ENCODE data around the gene STUB1.

The STUB1 gene

DNA sequence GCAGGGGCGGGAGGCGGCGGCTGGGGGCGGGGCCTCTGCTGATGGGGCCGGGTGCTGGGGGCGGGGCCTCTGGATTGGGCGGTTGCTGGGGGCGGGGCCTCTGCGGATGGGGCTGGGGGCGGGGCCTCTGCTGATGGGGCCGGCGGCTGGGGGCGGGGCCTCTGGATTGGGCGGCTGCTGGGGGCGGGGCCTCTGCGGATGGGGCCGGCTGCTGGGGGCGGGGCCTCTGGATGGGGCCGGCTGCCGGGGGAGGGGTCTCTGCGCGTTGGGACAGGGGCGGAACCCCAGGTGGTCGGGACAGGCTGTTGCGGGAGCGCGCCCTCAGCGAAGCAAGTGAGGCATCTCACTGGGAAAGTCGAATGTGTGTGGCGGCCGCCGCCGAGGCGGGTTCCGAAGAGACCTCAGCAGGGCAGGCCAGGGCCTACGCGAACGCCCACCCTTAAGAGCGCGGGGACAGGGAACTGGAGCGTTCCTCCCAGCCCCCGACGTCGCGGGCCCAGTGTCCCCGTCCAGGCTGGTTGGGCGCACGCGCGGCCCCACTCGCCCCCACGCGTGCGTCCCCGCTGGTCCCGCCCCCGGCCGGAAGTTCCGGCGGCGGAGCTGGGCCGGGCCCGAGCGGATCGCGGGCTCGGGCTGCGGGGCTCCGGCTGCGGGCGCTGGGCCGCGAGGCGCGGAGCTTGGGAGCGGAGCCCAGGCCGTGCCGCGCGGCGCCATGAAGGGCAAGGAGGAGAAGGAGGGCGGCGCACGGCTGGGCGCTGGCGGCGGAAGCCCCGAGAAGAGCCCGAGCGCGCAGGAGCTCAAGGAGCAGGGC is at the start of gene STUB1:
Gene STUB1 (plus strand): TSS at position 597 of the 811 bp plus-strand sequence. CDS start 116 bp downstream, at position 713.
- FAIRE-seq = no peak

GRCh38 chr16:630815-631405 is 49.3 kb upstream of the STUB1 start, which contains the start of gene WFIKKN1:
Gene WFIKKN1 (plus strand): TSS chr16:630985. CDS start chr16:631254, 269 bp downstream.
- FAIRE-seq = no peak

DNA sequence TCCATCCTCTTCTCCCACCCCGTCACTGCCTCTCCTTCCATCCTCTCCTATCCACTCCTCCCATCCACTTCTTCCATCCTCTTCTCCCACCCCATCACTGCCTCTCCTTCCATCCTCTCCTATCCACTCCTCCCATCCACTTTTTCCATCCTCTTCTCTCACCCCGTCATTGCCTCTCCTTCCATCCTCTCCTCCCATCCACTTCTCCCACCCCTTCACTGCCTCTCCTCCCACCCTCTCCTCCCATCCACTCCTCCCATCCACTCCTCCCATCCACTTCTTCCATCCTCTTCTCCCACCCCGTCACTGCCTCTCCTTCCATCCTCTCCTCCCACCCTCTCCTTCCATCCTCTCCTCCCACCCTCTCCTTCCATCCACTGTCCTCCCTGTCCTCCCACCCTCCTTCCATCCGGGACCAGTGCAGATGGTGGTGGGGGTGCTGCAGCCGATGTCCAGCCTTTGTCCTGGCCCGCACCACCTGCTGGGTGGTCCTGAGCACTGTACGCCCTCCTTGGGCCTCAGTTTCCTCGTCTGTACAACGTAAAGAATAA is 48.3 kb upstream of the STUB1 start:
- no peak for FAIRE-seq

DNA sequence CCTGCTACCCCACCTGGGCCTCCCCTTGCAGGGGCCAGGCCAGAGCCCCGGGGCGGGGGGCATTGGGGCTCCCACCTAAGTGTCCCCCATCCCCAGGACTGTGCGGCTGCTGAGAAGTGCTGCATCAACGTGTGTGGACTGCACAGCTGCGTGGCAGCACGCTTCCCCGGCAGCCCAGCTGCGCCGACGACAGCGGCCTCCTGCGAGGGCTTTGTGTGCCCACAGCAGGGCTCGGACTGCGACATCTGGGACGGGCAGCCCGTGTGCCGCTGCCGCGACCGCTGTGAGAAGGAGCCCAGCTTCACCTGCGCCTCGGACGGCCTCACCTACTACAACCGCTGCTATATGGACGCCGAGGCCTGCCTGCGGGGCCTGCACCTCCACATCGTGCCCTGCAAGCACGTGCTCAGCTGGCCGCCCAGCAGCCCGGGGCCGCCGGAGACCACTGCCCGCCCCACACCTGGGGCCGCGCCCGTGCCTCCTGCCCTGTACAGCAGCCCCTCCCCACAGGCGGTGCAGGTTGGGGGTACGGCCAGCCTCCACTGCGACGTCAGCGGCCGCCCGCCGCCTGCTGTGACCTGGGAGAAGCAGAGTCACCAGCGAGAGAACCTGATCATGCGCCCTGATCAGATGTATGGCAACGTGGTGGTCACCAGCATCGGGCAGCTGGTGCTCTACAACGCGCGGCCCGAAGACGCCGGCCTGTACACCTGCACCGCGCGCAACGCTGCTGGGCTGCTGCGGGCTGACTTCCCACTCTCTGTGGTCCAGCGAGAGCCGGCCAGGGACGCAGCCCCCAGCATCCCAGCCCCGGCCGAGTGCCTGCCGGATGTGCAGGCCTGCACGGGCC is 47.5 kb upstream of the STUB1 start:
- FAIRE-seq = no peak

- FAIRE-seq = no peak
These were observed 46.7 kb upstream of the STUB1 start for GRCh38 chr16:633336-634050.

GRCh38 chr16:634051-634670 is 46.0 kb upstream of the STUB1 start:
- FAIRE-seq = no peak

DNA sequence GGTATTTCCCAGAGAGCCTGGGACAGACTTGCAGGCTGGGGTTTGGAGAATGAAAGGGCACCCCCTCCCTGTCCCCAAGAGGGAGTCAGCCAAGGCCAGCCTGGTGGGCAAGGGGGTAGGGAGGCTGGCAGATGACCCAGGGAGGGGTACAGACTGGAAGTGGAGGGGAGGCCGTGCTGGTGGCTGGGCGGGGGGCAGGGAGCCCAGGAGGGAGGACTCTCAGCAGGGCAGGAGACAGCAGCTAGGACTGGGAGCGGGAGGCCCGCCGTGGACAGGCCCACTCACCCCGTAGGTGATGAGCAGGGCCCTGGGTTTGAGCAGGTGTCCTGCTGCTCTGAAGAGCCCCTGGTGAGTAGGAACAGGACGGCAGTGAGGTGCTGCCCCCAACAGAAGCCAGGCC is 45.2 kb upstream of the STUB1 start:
- no peak for FAIRE-seq

GRCh38 chr16:635573-636205 is 44.5 kb upstream of the STUB1 start:
- no peak for FAIRE-seq

GRCh38 chr16:636206-637080 is 43.8 kb upstream of the STUB1 start, which contains the start of gene METTL26:
Gene METTL26 (minus strand): TSS chr16:636305. CDS start chr16:636290, 15 bp downstream.
- no peak for FAIRE-seq

DNA sequence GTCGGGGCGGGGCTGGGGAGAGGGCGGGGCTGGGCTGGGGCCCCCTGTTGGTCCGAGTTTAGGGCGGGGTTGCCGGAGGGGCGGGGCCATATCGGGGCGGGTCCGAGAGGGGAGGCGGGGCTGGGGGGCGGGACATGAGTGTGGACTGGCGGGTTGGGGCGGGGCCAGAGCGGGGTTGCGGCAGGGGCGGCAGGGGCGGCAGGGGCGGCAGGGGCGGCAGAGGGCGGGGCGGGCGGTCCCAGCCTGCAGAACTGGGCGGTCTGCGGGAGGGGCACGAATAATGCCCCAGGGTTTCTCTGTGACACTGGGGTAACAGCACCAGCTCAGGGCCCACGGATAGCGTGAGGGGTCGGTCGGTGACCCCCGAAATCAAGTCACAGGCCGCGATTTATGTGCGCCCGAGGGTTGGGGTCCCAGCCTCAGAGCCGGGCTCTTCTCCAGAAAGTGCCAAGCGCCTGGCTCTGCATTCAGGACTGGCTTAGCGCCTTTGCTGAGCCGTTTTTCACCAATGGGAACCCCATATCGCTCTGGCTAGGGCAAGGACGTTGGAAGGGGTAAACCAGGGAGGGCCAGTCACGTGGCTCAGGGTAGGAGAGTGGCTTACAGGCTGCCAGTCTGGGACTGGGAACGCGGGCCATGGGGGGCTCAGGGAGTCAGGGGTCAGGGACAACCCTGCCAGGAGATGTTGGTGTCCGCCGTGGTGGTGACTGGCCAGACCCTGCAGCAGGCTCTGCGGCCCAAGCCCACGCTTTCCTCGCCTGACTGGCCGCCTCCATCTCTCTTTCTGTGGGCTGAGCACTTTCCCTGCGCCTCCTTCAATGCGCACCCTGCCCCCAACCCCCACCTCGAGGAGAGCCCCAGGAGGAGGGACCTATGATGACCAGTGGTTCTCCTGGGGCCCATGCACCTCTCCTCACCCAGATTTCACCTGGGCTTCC is 42.9 kb upstream of the STUB1 start:
- FAIRE-seq = no peak

GRCh38 chr16:638034-638543 is 42.1 kb upstream of the STUB1 start:
- no peak for FAIRE-seq

GRCh38 chr16:638836-639235 is 41.4 kb upstream of the STUB1 start:
- no peak for FAIRE-seq

DNA sequence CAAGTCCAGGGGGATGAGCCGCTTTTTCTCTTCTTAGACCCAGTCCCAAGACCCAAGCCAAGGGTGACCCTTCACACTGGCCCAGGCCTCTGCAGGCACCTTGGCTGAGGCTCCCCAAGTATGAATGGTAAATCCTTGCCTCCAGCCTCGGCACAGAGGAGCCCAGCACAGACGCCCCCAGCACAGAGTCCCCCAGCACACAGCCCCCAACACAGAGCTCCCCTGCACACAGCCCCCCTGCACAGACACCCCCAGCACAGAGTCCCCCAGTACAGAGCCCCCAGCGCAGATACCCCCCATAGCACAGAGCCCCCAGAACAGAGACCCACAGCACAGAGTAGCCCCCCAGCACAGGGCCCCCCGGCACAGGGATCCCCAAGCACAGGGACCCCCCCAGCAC is 39.6 kb upstream of the STUB1 start:
- FAIRE-seq = no peak

DNA sequence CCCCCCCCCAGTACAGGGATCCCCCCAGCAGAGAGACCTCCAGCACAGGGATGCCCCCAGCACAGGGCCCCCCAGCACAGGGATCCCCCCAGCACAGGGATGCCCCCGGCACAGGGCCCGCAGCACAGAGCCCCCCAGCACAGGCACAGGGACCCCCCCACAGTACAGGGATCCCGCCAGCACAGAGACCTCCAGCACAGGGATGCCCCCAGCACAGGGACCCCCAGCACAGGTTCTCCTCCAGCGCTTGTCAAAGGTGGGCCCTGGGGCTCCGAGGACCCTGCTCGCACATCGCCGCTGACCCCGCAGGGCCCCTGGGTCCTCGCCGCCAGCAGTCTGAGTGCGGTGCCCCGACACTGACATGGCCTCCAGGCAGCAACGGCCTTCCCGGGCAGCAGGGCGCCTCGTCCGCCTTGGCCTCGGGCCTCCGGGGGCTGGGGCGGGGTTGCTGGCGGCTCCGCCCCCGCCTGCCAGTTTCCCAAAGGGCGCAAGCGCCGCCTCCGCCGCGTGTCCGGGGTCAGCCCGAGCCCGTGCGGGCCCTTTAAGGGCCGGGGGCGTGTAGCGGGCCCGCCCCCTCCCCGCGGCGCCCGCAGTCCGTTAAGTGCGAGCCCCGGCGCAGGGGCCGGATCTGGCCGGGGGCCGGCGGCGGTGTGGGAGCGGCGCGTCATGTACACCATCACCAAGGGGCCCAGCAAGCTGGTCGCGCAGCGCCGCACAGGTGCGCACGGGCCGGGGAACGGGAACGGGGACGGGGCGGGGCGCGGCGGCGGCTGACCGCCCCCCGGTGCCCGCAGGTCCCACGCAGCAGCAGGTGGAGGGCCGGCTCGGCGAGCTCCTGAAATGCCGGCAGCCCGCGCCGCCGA is 38.7 kb upstream of the STUB1 start, which contains the start of gene MCRIP2:
Gene MCRIP2 (plus strand): TSS at position 503 of the 863 bp plus-strand sequence. CDS start 164 bp downstream, at position 667.
- FAIRE-seq = no peak

GRCh38 chr16:642189-643049 is 37.8 kb upstream of the STUB1 start:
- no peak for FAIRE-seq

DNA sequence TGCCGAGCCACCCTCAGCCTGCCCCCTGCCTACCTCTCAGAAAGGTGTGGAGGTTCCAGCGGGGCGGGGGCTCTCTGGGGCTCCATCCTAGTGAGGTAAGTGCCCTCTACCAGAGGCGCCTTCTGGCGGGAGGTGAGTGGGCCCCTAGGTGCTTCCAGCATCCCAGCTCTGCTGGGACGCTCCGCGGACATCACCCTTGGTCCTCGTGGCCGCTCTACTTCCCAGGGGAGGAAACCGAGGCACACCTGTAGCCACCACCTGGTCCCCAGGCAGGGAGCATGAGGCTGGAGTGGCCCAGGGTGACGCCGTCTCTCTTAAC is 37.2 kb upstream of the STUB1 start:
- no peak for FAIRE-seq

GRCh38 chr16:644556-644955 is 35.7 kb upstream of the STUB1 start:
- no peak for FAIRE-seq

Measured in TTC549 (cell line).